Activated T-helper 2 cell treated with anti-CD3 and anti-CD28 coated beads, Interferon-gamma antibody, Interleukin-2, Interleukin-4, amounts not matched to agents 10 μg/mL and 5 μg/mL and 100 μg/mL, durations not matched to agents 14 hours and 24 hours and 36 hours (primary cell): Measurements from ENCODE around the gene RNASEH2B. TPM values are rescaled to one million over a fixed set of nuclear protein-coding genes. Genes with fewer than 3 reads are reported as not detected.

ENCODE experiments used
- DNase-seq: peaks from one replicate; pipeline ENCODE4 v3.0.0; 2021; ENCODE audit warnings: low spot score
- H3K27ac Mint-ChIP-seq: one replicate; pipeline ENCODE4 v1.8.0; 2021; ENCODE audit warnings: mixed read lengths
- H3K27me3 Mint-ChIP-seq: one replicate; pipeline ENCODE4 v1.8.0; 2021; ENCODE audit warnings: low read depth, mixed read lengths
- H3K36me3 Mint-ChIP-seq: one replicate; pipeline ENCODE4 v1.8.0; 2021; ENCODE audit warnings: low read depth, mixed read lengths
- H3K4me1 Mint-ChIP-seq: one replicate; pipeline ENCODE4 v1.8.0; 2021; ENCODE audit warnings: low read depth, mixed read lengths
- H3K4me3 Mint-ChIP-seq: one replicate; pipeline ENCODE4 v1.8.0; 2021; ENCODE audit warnings: low read depth, mild to moderate bottlenecking, moderate library complexity, mixed read lengths
- H3K9me3 Mint-ChIP-seq: one replicate; pipeline ENCODE4 v1.8.0; 2021; ENCODE audit warnings: mixed read lengths
- intact Hi-C: fragments of 100-400 bp; cut with micrococcal nuclease; formaldehyde crosslinking; loops from one replicate; pipeline ENCODE4 v1.15.1; 2023
- total RNA-seq: library from RNA; stranded (reverse); gene quantifications from 2 replicates; pipeline ENCODE4 v1.2.3, GENCODE V29; 2022

Gene RNASEH2B
- total RNA-seq, 1 donor from 2014 or later: 71.7 TPM

DNA sequence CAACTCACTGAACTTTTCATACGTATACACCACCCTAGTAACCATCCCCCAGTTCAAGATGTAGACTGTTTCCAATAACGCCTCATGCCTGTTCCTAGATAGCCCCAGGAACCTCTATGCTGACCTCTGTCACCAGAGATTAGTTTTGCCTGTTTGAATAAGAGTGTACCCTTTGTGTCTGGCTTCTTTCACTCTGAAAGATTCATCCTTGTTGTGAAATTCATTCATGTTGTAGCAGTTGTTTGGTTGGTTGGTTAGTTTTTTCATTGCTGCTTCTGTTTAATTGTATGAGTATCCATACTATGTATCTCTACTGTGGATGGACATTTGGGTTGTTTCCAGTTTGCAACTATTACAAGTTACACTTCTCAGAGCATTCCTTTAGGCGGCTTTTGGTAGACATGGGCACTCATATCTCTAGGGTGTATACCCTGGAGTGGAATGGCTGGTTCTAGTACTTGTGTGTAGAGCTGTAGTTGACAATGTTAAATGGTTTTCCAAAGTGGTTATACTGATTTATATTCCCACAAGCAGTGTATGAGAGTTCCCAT, 1.6 kb downstream of the RNASEH2B start:
- Mint-ChIP-seq H3K4me3 (peak overlapping the region; percentile 93), H3K4me1 (peaks cover 53% of the 10 kb centered on the region), H3K36me3 (peaks cover 15% of the 10 kb centered on the region), H3K27me3 (no peaks in the 10 kb centered on the region), H3K27ac (peak overlapping the region; percentile 97), H3K9me3 (no peaks in the 10 kb centered on the region)
- intact Hi-C loops: loop anchor here (1.0 to 10.0 kb wide), 9 partner anchors 196 to 1116 kb away; partner anchors contain the start of genes KPNA3 and SPRYD7
- no peak for DNase-seq

DNA sequence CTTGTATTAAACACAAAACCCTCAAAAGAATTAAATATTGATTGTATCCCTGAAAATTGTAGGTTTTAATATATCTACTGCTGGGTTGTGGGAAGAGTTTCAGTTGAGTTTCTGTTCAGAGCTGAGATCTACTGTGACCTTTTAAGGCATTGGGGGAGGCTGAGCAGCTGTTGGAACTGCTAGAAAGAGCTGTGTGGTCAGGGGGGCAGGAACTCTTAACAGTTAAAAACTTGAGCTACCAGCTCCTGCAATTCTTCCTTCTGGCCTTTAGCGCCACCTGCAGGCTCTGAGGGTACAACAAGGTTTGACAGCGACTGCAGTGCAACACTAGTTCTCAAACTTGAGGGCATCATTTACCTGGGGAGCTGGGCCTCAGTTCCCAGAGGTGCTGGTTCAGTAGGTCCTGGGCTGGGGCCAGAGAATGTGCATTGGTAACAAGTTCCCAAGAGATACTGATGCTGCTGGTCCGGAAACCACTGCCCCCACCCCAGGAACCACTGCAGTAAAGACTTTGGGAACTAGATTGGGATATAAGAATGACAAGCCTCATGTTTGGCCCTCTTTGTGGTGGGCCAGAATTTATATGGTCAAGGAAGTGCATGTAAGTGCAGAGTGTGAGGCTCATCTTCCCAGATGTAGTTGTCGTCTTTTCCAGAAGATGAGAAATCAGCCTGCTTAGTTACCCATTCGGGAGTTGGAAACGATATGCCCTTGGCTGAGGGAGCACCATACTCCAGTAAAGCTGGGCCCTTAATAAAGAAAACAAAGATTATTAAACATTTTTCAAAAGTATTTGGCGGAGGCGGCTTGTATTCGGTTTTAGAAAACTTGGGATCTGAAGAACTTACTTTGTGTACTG, 2.6 kb downstream of the RNASEH2B start:
- intact Hi-C loops: loop anchor here (1.0 to 10.0 kb wide), 16 partner anchors 19 to 1117 kb away; partner anchors contain the start of genes KPNA3, SPRYD7 and TRIM13
- DNase-seq: peak; percentile 88
- Mint-ChIP-seq H3K36me3 (peaks cover 21% of the 10 kb centered on the region), H3K4me1 (peaks cover 63% of the 10 kb centered on the region), H3K4me3 (peak overlapping the region; percentile 93), H3K27me3 (no peaks in the 10 kb centered on the region), H3K9me3 (no peaks in the 10 kb centered on the region), H3K27ac (peak overlapping the region; percentile 89)

DNA sequence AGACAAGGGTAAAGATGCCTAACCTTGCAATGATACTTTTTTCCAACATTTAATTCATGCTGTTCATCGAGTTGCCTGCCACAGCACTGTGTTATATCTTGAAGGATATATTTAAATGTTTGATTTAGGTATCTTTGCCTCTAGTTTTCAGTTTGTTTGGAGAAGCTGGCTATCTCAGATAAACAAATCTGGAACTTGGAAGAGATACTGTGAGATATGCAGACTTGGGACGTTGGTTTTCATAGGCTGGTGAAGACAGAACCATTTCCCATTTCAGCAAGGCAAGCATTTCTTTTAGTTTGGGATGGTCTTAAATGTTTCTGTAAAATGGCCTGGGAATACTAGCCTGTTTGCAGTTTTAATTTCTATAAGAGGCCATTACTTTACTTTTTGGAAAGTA, 3.3 kb downstream of the RNASEH2B start:
- no peaks in the 10 kb centered on the region for H3K27me3 Mint-ChIP-seq
- DNase-seq: no peak
- peaks cover 65% of the 10 kb centered on the region for H3K4me1 Mint-ChIP-seq
- intact Hi-C loops: loop anchor here (1.0 to 10.0 kb wide), 13 partner anchors 20 to 1118 kb away; partner anchors contain the start of genes KPNA3, SPRYD7 and TRIM13
- no peak overlapping the region for H3K4me3 Mint-ChIP-seq
- peaks cover 28% of the 10 kb centered on the region for H3K36me3 Mint-ChIP-seq
- H3K27ac Mint-ChIP-seq: no peak overlapping the region
- no peaks in the 10 kb centered on the region for H3K9me3 Mint-ChIP-seq

DNA sequence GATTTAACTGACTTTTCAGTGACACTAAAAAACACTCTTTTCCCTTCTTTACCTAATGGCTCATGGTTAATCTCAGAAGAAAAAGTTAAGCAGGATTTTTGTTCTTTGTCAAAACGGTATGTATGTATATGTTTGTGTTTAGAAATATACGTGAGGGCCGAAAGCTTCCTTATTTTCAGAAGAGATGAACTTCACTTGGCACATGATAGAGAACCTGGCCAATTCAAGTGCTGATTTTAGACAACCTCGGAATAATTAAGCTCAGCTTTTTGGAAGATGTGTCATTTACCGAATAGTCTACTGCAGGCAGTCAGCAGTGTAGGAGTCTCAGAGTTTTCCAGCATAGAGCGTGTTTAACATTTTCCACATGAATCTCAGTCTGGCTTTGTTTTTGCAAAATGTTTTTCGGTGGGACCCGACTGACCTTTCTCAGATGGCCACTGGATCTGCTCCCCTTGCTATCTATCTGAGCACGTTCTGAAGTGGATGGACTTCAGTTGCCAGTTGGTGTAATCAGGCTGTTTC, 4.6 kb downstream of the RNASEH2B start:
- no peaks in the 10 kb centered on the region for H3K9me3 Mint-ChIP-seq
- intact Hi-C loops: loop anchor here (2.0 to 10.0 kb wide), 7 partner anchors 199 to 1119 kb away; partner anchors contain the start of genes KPNA3 and SPRYD7
- H3K4me3 Mint-ChIP-seq: no peak overlapping the region
- H3K27ac Mint-ChIP-seq: peak overlapping the region; percentile 60
- H3K27me3 Mint-ChIP-seq: no peaks in the 10 kb centered on the region
- H3K4me1 Mint-ChIP-seq: peaks cover 69% of the 10 kb centered on the region
- peaks cover 37% of the 10 kb centered on the region for H3K36me3 Mint-ChIP-seq
- no peak for DNase-seq

DNA sequence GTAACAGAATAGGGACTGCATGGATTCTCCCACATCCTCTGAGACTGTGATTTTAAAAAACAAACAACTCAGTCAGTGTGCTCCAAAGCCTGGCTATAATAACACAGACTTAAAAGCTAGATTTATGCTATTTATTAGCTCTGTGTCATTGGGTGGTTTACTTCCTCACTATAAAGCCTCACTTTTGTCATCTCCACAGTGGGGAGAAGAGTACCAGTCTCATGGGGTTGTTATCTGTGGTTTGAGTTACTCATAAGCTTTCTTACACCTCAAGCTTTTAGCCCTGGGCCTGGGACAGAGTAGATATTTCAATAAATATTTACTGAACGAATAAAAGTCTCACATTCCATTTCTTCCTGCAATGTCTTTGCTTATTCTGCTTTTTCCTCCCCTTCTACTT, 5.3 kb downstream of the RNASEH2B start:
- peaks cover 68% of the 10 kb centered on the region for H3K4me1 Mint-ChIP-seq
- H3K27ac Mint-ChIP-seq: peak overlapping the region; percentile 56
- H3K27me3 Mint-ChIP-seq: no peaks in the 10 kb centered on the region
- no peaks in the 10 kb centered on the region for H3K9me3 Mint-ChIP-seq
- intact Hi-C loops: loop anchor here (2.0 to 10.0 kb wide), 7 partner anchors 200 to 1120 kb away; partner anchors contain the start of genes KPNA3 and SPRYD7
- peak overlapping the region; percentile 51 for H3K4me3 Mint-ChIP-seq
- no peak for DNase-seq
- peaks cover 44% of the 10 kb centered on the region for H3K36me3 Mint-ChIP-seq

DNA sequence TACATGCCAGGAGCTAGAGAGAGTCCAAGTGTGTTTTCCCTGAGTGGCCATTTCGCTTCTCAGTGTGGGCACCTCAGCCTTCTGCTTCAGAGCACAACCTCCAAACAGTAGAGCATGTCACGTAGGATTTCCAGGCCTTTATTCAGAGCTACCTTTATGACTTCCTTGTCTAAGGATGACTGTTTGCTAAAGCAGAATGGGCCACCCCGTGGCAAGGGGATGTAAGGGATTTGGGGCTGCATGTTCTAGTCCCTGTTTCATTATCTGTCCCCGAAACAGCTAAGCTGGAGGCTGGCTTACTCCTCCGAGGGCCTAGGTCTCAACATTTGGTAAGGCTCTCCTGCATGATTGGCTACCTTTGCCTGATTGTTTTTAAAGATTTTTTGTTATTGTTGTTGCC, 6.0 kb downstream of the RNASEH2B start:
- H3K9me3 Mint-ChIP-seq: peaks cover 4% of the 10 kb centered on the region
- peak overlapping the region; percentile 56 for H3K27ac Mint-ChIP-seq
- H3K27me3 Mint-ChIP-seq: no peaks in the 10 kb centered on the region
- H3K4me1 Mint-ChIP-seq: peaks cover 68% of the 10 kb centered on the region
- intact Hi-C loops: loop anchor here (2.0 to 10.0 kb wide), 4 partner anchors 201 to 1121 kb away; partner anchors contain the start of gene KPNA3
- peaks cover 45% of the 10 kb centered on the region for H3K36me3 Mint-ChIP-seq
- H3K4me3 Mint-ChIP-seq: peak overlapping the region; percentile 51
- no peak for DNase-seq

DNA sequence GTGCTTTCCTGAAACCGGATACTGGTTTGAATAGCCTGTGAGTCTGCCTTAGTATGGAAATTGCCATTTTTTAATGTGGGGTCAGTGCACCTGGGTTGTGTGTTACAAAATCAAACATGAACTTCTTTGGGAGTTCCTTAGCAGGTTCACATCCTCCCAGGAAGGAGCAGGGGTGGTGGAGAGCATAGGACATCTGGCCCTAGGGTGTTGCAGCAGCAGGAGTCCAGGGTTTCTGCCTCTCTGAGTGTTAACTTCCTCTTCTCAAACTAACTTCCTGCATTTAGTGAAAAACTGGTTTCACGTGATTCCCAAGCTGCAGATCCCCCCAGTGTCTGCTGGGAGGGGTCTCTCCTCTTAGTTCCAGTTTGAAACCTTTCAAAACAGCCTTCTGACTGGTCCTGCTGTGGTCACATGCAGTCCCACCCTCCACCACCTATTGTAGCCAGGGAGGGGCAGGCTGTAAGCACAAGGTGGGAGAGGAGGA, 7.2 kb downstream of the RNASEH2B start:
- no peak for DNase-seq
- H3K27me3 Mint-ChIP-seq: no peaks in the 10 kb centered on the region

DNA sequence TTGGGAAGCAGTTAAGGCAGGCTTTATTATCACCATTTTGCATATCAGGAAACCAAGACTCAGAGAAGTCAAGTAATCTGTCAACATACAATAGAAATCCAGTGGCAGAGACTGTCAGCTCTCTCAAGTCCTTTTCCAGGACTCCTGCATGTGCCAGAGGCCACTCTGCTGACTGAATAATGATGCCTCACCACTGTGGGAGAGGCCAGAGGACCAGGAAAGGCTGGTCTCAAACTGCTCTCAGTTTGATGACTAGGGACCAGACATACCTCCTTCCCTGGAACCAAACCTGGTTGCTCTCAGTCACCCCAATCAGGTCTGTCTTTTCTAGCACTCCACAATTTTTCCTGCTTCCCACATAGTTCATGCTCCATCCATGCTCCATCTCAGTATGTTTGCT, 8.0 kb downstream of the RNASEH2B start:
- Mint-ChIP-seq H3K27ac (no peak overlapping the region), H3K4me1 (peaks cover 53% of the 10 kb centered on the region)
- no peak for DNase-seq

More for the DNA sequence above, 7.2 kb downstream of the RNASEH2B start:
- Mint-ChIP-seq H3K27ac (peak overlapping the region; percentile 74), H3K36me3 (peaks cover 55% of the 10 kb centered on the region), H3K4me3 (no peak overlapping the region), H3K4me1 (peaks cover 61% of the 10 kb centered on the region), H3K9me3 (peaks cover 13% of the 10 kb centered on the region)
- intact Hi-C loops: loop anchor here (10.0 kb wide), 3 partner anchors 202 to 1122 kb away; partner anchors contain the start of gene KPNA3

DNA sequence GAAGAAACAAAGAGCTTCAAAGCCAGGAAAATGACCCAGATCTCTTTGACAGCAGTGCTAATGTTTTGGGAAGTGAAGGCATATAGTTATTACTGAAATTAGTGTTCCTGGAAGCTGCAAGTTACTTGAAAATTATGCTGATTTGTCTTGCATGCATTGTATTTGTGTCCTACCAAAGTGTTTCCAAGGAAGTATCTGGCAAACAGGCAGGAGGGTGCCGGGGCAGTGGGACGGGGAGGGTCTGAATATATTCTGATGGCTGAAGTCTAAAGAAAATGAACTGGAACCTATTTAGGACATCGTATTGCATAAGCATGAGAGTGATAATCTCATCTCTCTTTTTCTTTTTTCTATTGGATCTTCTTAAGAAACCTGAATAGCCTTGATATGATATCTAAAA, 9.0 kb downstream of the RNASEH2B start:
- DNase-seq: no peak
- no peaks in the 10 kb centered on the region for H3K27me3 Mint-ChIP-seq
- peaks cover 71% of the 10 kb centered on the region for H3K36me3 Mint-ChIP-seq
- H3K9me3 Mint-ChIP-seq: peaks cover 32% of the 10 kb centered on the region
- intact Hi-C loops: loop anchor here (10.0 kb wide), 3 partner anchors 204 to 1124 kb away; partner anchors contain the start of gene KPNA3
- no peak overlapping the region for H3K4me3 Mint-ChIP-seq
- no peak overlapping the region for H3K27ac Mint-ChIP-seq
- peaks cover 44% of the 10 kb centered on the region for H3K4me1 Mint-ChIP-seq

More for the DNA sequence above, 8.0 kb downstream of the RNASEH2B start:
- Mint-ChIP-seq H3K36me3 (peaks cover 61% of the 10 kb centered on the region), H3K9me3 (peaks cover 22% of the 10 kb centered on the region), H3K4me3 (no peak overlapping the region), H3K27me3 (no peaks in the 10 kb centered on the region)
- intact Hi-C loops: loop anchor here (10.0 kb wide), 3 partner anchors 203 to 1123 kb away; partner anchors contain the start of gene KPNA3

DNA sequence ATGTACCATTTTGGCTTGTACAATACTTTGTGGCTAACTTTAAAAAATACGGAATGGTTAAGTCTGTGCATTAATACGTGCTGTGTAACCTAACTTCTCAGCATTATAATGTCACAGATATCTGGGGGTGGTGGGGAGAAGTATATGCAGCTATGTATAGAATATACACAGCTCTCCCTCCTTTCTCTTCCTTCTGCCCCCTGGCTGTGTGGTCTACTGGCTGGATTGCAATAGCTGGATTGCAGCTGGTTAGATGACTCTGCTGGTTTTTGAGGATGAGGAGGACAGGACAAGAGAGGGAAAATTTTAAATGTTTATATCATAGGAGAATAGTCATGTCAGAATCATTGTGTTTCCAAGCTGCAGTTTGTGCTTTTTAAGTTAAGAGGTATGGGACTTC, 9.7 kb downstream of the RNASEH2B start:
- H3K27me3 Mint-ChIP-seq: no peaks in the 10 kb centered on the region
- H3K4me1 Mint-ChIP-seq: peaks cover 40% of the 10 kb centered on the region
- peaks cover 78% of the 10 kb centered on the region for H3K36me3 Mint-ChIP-seq
- H3K9me3 Mint-ChIP-seq: peaks cover 39% of the 10 kb centered on the region
- no peak overlapping the region for H3K27ac Mint-ChIP-seq
- DNase-seq: no peak
- intact Hi-C loops: loop anchor here (10.0 kb wide), 3 partner anchors 204 to 1124 kb away; partner anchors contain the start of gene KPNA3
- H3K4me3 Mint-ChIP-seq: no peak overlapping the region

DNA sequence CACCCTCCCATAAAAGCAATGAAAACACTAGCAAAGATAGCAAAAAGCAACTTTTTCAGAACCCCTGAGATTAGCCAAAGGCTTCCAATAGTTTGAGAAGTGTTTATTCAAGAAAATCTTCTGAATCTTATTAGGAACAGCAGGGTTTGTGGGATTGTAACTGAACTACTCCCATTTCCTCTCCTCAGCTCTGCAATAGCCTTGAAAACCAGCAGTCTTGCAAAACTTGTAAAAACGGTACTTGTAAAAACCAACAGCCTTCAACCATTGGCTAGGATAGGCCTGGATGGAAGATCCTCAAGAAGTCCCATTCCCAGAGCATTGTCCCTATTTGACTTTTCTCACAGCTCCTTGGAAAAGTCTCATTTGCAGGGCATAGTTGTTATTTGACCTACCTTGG, 12.1 kb downstream of the RNASEH2B start:
- intact Hi-C loops: no loop called here
- peaks cover 55% of the 10 kb centered on the region for H3K9me3 Mint-ChIP-seq
- no peaks in the 10 kb centered on the region for H3K27me3 Mint-ChIP-seq
- H3K27ac Mint-ChIP-seq: no peak overlapping the region
- peaks cover 86% of the 10 kb centered on the region for H3K36me3 Mint-ChIP-seq
- H3K4me1 Mint-ChIP-seq: peaks cover 21% of the 10 kb centered on the region
- no peak for DNase-seq
- no peak overlapping the region for H3K4me3 Mint-ChIP-seq

DNA sequence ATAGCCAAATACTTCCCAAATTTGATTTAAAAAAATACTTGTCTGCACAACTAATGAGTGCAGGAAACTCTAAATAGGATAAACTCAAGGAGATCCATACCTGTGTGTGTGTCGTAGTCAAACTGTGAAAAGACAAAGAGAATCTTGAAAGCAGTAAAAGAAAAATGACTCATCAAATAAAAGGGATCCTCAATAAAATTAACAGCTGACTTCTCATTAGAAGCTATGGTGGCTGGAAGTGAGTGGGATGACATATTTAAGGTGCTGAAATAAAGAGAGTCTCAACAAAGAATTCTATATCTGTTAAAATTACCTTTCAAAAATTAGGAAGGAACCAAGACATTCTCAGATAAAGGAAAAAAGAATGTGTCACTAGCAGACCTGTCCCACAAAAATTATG, 13.7 kb downstream of the RNASEH2B start:
- no peaks in the 10 kb centered on the region for H3K27me3 Mint-ChIP-seq
- H3K27ac Mint-ChIP-seq: no peak overlapping the region
- no peak overlapping the region for H3K4me3 Mint-ChIP-seq
- intact Hi-C loops: no loop called here
- H3K4me1 Mint-ChIP-seq: peaks cover 15% of the 10 kb centered on the region
- H3K9me3 Mint-ChIP-seq: peaks cover 55% of the 10 kb centered on the region
- no peak for DNase-seq
- peaks cover 80% of the 10 kb centered on the region for H3K36me3 Mint-ChIP-seq
